RWPE2 (cell line): ENCODE measurements around the gene TFPT.

Experiments
- ATAC-seq: fragments of 200-7000 bp; cut with Tn5 transposase; 3 replicates; pipeline ENCODE4 v1.9.1; 2021; ENCODE audit warnings: low read depth
- DNase-seq: peaks from one replicate; pipeline ENCODE4 v3.0.0-alpha.2; 2020; ENCODE audit warnings: low spot score
- H3K27ac ChIP-seq: fragments of 450-650 bp; 2 replicates; pipeline ENCODE4 v1.5.1; 2017; ENCODE audit warnings: mild to moderate bottlenecking; ENCODE audit not compliant: poor library complexity, severe bottlenecking
- H3K27me3 ChIP-seq: fragments of 250-450 bp; sonication (Bioruptor Pico); 2 replicates; pipeline ENCODE4 v1.5.1; 2021; ENCODE audit warnings: mild to moderate bottlenecking, moderate library complexity; ENCODE audit not compliant: insufficient read depth, poor library complexity, severe bottlenecking
- H3K36me3 ChIP-seq: fragments of 250-450 bp; sonication (Bioruptor Pico); 2 replicates; pipeline ENCODE4 v1.5.1; 2020; ENCODE audit warnings: low read depth, mild to moderate bottlenecking, moderate library complexity
- H3K4me1 ChIP-seq: fragments of 250-450 bp; sonication (Bioruptor Pico); 2 replicates; pipeline ENCODE4 v1.5.1; 2021; ENCODE audit warnings: mild to moderate bottlenecking, moderate library complexity; ENCODE audit not compliant: insufficient read depth, poor library complexity, severe bottlenecking
- H3K4me3 ChIP-seq: fragments of 250-450 bp; sonication (Bioruptor Pico); 2 replicates; pipeline ENCODE4 v1.5.1; 2021; ENCODE audit warnings: mild to moderate bottlenecking, moderate library complexity; ENCODE audit not compliant: severe bottlenecking
- H3K9me3 ChIP-seq: fragments of 250-450 bp; sonication (Bioruptor Pico); 2 replicates; pipeline ENCODE4 v1.5.1; 2021; ENCODE audit warnings: mild to moderate bottlenecking, moderate library complexity; ENCODE audit not compliant: severe bottlenecking
- CTCF ChIP-seq: fragments of 450-650 bp; IDR thresholded peaks from one replicate; pipeline ENCODE4 v1.5.1; 2017; ENCODE audit warnings: mild to moderate bottlenecking, moderate library complexity; ENCODE audit not compliant: poor library complexity, severe bottlenecking

Gene TFPT

GRCh38 chr19:54142166-54142780 is 26.8 kb upstream of the TFPT start:
- Histone ChIP-seq H3K4me3 (no peak overlapping the region), H3K36me3 (peaks cover 82% of the 10 kb centered on the region), H3K4me1 (peaks cover 3% of the 10 kb centered on the region), H3K9me3 (no peaks in the 10 kb centered on the region), H3K27me3 (no peaks in the 10 kb centered on the region), H3K27ac (no peak overlapping the region)
- ATAC-seq = no peak
- no peak for TF ChIP-seq CTCF
- no peak for DNase-seq

GRCh38 chr19:54141356-54141755 is 25.9 kb upstream of the TFPT start:
- Histone ChIP-seq H3K36me3 (peaks cover 74% of the 10 kb centered on the region), H3K9me3 (no peaks in the 10 kb centered on the region), H3K4me1 (peaks cover 3% of the 10 kb centered on the region), H3K27ac (no peak overlapping the region), H3K4me3 (no peak overlapping the region), H3K27me3 (no peaks in the 10 kb centered on the region)
- no peak for TF ChIP-seq CTCF
- ATAC-seq (no peak), DNase-seq (no peak)

GRCh38 chr19:54138489-54139256 is 23.2 kb upstream of the TFPT start:
- Histone ChIP-seq H3K4me1 (peaks cover 3% of the 10 kb centered on the region), H3K27ac (peak overlapping the region; percentile 75), H3K27me3 (no peaks in the 10 kb centered on the region), H3K36me3 (peaks cover 48% of the 10 kb centered on the region), H3K9me3 (no peaks in the 10 kb centered on the region), H3K4me3 (peak overlapping the region; percentile 78)
- no peak for DNase-seq
- ATAC-seq = no peak
- no peak for TF ChIP-seq CTCF

- TF ChIP-seq CTCF = peak; percentile 21
- Histone ChIP-seq H3K27ac (peak within 1 kb of the TSS; percentile 75), H3K27me3 (no peaks in the 10 kb centered on the region), H3K4me1 (peaks cover 3% of the 10 kb centered on the region), H3K9me3 (no peaks in the 10 kb centered on the region), H3K36me3 (peaks cover 40% of the 10 kb centered on the region), H3K4me3 (peak within 1 kb of the TSS; percentile 78)
- ATAC-seq (no peak), DNase-seq (no peak)
These were observed 22.4 kb upstream of the TFPT start, which contains the start of gene CNOT3 for GRCh38 chr19:54137699-54138488. Gene CNOT3 (plus strand): TSS chr19:54137762. CDS start chr19:54142979, 5,217 bp downstream.
